NCI-H2107 (cell line): ENCODE measurements around the gene HCN2.
"Not testable (repeated sequence)": the region's sequence is repeated elsewhere in the genome, so short reads cannot be mapped to it uniquely, and the experiment has no call there.

Experiments used
- DNase-seq: peaks from one replicate; lab custom pipeline; 2025; lab: John Stamatoyannopoulos, UW

HCN2 gene

DNA sequence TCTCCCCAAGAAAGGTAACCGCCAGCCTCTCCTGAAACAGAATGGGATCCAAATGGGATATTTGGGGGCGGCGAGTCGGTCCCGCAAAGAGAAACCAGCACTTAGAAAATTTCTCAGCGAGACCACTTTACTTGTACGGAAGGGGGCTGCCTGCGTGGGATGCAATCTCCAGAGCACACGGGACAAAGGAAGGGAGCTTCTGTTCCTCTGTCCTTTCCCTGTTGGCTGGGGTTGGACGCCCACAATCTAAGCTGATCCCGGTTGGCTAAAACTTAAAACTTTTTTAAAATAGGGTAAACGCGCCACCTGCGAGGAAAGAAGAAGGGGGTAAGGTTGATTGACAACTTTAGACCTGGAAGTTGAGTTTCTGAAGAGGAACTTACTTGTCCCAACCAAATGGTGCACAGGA is 18.1 kb upstream of the HCN2 start:
- no peak for DNase-seq

DNA sequence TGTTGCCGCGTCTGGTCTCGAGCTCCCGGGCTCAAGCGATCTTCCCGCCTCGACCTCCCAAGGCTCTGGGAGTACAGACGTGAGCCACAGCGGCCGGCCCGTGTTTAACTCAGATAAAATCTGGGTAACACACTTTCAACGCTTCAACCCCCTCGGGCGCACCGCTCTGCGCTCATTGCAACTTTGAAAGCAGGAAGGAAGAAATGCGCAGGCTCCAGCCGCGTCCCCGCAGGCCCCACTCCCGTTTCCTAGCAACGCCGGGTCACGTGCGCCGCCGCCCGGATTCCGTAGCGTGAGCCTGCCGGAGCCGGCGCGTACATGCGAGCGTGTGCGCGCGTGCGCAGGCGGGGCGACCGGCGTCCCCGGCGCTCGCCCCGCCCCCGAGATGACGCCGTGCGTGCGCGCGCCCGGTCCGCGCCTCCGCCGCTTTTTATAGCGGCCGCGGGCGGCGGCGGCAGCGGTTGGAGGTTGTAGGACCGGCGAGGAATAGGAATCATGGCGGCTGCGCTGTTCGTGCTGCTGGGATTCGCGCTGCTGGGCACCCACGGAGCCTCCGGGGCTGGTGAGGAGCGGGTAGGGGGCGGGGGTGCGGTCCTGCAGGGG is 17.4 kb upstream of the HCN2 start, which contains the start of gene BSG:
Gene BSG, plus strand, starts transcription at position 457 of the 603 bp plus-strand sequence. Its CDS starts 39 bp downstream, at position 496.
- peak; percentile 96 for DNase-seq

DNA sequence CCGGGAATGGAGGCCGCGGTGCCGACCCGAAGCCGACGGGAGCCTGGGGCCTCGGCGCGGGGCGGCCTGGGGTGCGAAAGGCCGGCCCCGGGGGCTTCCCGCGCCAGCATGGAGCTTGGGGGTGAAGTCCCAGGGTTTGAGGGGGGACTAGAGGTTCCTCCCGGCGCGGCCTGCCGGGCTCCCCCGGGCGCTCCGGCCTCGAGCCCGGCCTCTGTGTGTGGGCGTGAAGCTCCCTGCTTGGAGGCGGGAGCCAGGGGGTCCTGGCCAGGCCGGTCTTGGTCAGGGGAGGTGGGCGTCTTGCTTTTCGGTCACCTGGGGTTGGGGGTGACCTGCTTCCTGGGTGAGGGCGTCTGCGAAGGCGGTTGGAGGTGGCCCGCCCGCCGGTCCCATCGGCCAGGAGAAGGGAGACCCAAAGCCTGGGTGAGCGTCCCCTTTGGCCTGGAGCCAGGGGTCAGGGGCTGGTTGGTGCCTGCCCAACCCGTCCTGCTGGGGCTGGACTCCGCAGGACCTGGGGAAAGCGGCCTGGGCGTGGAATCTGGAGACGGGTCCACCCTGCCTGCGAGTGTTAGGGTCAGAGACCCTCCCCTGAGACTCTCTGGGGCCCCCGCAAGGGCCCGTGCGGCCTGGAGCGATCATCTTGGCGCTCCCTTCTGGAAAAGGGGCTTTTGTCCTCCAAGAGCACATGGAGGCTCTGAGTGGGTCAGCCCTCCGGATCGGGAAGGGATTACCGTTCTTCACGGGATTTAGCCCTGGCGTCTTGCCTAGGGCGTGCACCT is 16.8 kb upstream of the HCN2 start:
- no peak for DNase-seq

DNA sequence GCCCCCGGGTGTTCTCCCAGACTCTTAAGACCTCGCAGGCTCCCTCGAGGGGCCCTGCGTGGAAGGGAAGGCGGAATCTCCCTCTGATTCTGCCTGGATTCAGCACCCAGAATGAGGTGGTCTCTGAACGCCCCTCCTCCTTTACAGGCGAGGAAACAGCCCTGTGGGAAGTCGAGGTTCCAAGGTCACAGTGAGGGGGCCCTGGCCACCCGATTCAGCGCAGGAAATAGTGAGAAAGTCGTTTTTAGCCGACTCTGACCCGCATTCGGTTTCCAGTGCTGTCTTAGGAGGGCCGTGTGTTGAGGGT is 16.2 kb upstream of the HCN2 start:
- DNase-seq, result no peak

DNA sequence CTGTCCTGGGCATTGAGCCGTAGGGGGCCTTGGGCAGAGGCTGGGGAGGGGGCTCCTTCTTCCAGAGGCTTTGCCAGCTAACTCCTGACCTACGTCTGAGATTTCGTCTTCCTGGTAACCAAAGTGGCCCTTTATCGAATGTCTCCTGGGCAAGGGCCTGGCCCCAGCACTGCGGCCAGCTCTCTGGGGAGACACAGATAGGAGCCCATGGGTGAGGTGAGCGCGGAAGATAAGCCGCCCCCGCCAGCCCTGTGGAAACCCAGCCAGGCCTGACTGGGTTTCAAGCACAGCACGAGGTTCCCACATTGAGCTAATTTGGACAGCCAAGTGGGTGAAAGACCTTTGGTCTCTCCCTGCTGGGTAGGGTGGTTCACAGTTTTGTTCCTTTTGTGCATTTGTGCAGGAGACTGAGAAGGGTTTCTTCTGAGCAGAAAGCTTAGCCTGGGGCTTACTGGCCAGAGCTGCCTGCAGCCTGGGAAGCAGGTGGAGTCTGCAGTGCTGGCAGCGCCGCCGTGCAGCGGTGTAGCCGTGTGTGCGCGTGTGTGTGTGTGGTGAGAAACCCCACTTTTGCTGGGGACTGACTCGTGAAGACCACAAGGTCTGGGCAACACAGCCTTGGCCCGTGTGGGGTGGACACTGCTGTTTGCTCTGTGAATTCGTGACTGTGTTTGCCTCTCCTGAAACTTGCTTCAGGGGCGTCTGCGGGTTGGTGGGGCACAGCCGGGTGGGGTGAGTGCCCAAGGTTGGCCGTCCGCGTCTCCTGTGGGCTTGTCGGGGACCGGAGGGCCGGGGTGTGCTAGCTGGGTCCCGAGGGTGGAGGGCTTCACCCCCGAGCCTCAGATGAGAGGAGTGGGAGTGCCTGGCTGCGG is 14.8 kb upstream of the HCN2 start:
- DNase-seq, result no peak

DNA sequence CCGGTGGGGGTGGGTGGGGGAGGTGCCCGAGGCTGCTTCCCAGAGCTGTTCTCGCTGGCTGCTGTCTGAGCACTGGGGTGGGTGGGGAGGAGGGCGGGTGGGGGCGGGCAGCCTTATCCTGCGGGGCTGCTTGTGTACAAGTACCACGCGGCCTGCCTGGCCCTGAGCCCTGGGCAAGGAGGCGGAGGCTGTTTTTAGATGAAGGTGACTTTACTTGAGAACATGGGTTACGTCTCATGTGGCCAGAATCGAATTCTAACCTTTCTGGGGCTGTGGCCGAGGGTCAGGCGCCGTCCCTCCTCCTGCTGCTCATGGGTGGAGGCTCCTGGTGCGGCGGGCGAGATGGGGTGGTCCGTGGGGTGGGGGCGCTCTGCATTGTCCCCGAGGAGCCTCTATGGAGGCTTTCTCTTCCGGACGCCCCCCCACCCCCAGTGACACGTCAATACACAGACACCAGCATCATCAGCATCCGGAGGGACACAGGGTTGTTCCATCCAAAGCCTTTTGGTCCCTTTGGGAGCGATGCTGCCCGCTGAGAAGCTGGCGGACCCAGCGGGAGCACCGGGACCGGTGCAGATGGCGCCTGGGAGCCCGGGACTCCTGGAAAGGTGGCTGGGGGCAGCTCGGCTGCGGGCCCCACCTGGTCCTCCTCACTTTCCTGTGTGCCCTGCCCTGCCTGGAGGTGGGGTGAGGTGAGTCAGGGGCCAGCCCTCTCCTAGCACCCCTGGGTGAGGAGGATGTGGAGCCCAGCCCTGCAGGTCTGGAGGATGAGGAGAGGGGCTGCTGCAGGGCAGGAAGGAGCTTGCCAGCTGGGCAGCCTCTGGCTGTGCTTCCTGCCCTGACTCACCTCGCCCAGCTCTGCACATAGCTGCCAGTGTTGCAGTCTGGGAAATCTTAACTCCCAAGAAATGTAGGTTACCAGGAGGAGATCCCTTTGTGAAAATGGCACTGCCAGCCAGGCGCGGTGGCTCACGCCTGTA is 13.9 kb upstream of the HCN2 start:
- DNase-seq, result no peak

DNA sequence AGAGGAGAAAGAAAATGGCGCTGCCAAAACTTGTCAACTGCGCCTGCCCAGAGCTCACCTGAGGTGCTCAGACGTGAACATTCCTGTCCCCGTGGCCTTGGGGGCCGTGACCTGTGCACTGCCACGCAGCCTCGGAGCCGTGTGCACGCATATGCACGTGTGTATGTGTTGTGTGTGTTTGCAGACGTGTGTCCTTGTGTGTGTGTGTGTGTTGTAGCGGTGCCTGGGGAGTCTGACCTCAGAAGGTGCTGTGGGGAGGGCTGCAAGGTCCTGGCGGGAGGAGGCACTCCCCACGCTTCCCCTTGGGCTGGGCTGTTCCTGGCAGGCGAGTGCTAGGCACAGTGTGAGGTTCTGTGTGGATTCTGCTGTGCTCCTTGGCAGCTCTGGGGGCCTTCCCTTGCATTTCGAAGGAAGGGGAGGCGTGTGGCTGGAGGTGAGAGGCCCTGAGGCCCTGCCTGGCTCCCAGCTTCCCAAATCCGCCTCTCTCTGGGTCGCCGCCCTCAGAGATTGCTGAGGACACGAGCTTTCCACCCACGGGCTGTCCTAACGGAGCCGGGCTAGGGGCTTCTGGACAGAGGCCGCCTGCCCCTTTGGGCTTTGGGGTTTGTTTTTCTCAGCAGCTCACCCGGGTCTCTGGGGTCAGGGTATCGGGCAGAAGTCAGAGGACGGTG is 12.8 kb upstream of the HCN2 start:
- no peak for DNase-seq

DNA sequence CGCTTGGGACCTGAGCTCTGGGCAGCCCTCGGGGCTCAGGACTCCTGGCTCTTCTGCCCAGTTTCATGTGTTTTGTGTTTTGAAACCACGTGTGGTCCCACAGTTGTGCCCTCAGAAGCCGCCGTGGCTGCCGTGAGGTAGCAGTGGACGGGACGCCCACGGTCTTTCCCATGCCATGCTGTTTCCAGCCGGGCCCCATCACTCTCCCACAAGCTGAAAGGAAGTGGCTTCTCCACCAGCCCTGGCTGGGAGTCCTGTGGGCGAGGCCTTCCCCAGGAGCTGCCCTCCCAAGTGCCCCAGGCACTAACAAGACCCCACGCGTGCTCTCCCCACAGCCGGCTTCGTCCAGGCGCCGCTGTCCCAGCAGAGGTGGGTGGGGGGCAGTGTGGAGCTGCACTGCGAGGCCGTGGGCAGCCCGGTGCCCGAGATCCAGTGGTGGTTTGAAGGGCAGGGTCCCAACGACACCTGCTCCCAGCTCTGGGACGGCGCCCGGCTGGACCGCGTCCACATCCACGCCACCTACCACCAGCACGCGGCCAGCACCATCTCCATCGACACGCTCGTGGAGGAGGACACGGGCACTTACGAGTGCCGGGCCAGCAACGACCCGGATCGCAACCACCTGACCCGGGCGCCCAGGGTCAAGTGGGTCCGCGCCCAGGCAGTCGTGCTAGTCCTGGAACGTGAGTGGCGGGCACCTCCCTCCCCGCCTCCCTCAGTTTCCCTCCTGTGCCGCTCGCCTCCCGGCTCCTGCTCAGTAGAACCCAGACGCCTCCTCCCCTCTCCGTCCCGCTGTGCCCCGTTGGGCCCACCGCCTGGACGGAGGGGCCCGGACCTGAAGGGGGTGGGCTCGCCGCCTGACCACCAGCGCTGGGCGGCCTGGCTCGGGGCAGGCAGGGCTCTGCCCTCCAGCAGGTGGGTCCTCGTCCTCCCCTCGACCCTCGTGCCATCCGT is 12.0 kb upstream of the HCN2 start:
- DNase-seq, result no peak

DNA sequence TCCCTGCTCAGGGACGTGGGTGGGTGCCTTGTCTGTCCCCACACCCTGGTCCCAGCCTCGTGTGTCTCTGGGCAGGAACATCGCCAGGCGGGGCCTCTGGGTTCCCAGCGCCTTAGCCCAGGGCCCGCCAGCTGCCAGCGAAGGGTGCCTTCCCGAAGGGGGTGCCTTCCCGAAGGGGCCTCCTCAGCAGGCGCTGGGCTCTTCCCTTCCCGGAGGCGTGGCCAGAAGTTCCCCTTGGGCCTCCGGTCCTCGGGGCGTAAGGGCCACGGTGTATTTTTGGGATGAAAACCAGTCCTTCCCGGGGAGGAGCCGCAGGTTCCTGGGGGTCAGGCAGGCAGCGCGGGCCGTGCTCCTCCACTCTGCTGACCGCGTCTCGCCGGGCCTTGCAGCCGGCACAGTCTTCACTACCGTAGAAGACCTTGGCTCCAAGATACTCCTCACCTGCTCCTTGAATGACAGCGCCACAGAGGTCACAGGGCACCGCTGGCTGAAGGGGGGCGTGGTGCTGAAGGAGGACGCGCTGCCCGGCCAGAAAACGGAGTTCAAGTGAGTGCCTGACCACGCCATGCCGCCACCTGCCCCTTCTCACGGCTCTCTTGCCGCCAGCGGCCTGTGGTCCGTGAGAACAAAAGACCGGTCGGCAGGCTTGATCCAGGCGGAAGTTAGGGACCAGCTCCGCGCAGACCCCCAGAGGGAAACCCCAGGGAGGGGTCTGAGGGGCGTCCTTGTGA is 10.4 kb upstream of the HCN2 start:
- DNase-seq, result no peak

DNA sequence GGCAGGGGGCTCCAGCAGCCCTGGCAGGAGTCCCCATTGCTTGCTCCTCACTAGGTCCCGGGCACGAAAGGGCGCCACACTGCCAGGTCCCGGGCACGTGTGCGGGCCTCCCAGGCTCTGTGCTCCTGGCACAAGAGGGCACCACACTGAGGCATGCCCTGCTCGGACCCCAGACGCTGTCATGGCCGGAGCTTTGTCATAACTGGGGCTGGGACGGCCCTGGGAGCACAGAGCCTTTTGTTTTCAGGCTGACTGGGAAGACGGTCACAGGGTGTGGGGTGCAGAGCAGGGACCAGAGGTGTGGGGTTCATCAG is 9.9 kb upstream of the HCN2 start:
- no peak for DNase-seq

DNA sequence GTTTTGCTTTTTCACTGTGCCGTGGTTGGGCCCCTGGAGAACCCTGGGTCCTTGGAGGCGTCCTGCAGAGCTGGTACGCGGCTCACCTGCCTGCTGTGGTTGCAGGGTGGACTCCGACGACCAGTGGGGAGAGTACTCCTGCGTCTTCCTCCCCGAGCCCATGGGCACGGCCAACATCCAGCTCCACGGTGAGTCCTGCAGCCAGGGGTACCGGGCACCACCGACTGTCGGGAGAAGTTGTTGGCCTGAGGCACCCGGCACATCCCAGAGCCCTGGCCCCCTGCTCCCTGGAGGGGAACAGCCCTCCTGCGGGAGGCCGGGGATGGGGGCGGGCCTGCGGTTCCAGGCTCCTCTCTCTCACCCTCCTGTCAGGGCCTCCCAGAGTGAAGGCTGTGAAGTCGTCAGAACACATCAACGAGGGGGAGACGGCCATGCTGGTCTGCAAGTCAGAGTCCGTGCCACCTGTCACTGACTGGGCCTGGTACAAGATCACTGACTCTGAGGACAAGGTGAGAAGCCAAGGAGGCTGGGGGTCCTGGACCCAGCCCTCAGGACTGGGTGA is 9.3 kb upstream of the HCN2 start:
- DNase-seq, result no peak

DNA sequence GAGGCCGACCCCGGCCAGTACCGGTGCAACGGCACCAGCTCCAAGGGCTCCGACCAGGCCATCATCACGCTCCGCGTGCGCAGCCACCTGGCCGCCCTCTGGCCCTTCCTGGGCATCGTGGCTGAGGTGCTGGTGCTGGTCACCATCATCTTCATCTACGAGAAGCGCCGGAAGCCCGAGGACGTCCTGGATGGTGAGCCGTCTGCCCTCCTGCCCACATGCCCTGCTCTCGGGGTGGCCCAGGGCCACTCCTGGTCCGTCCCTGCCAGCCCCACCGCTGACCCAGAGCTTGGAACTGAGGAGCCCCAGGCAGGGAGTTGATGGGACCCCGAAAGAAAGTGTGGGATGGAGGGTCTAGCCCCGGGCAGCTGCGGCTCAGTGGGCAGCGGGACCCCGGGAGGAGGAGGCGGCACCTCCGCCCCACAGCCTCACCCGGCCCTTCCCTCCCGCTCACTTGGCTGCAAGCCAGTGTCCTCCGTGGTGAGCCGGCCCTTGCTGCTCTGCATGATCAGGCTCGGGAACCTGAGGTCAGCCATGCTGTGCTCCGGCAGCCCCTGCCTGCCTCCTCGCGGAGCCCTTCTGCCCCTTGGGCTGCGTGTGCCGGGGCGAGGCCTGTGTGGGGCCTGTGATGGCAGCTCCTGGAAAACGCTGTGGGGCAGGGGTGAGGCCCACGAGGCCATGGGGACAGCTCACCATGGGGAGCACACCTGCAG is 8.1 kb upstream of the HCN2 start:
- no peak for DNase-seq

DNA sequence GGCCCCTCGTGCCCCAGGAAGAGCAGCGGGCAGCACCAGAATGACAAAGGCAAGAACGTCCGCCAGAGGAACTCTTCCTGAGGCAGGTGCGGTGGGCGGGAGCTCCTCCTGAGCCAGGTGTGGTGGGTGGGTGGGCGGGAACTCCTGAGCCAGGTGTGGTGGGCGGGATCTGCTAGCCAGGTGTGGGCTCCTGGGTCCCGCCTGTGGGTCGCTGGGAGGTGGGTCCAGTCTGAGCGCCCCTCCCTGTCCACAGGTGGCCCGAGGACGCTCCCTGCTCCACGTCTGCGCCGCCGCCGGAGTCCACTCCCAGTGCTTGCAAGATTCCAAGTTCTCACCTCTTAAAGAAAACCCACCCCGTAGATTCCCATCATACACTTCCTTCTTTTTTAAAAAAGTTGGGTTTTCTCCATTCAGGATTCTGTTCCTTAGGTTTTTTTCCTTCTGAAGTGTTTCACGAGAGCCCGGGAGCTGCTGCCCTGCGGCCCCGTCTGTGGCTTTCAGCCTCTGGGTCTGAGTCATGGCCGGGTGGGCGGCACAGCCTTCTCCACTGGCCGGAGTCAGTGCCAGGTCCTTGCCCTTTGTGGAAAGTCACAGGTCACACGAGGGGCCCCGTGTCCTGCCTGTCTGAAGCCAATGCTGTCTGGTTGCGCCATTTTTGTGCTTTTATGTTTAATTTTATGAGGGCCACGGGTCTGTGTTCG is 7.0 kb upstream of the HCN2 start:
- DNase-seq, result no peak

DNA sequence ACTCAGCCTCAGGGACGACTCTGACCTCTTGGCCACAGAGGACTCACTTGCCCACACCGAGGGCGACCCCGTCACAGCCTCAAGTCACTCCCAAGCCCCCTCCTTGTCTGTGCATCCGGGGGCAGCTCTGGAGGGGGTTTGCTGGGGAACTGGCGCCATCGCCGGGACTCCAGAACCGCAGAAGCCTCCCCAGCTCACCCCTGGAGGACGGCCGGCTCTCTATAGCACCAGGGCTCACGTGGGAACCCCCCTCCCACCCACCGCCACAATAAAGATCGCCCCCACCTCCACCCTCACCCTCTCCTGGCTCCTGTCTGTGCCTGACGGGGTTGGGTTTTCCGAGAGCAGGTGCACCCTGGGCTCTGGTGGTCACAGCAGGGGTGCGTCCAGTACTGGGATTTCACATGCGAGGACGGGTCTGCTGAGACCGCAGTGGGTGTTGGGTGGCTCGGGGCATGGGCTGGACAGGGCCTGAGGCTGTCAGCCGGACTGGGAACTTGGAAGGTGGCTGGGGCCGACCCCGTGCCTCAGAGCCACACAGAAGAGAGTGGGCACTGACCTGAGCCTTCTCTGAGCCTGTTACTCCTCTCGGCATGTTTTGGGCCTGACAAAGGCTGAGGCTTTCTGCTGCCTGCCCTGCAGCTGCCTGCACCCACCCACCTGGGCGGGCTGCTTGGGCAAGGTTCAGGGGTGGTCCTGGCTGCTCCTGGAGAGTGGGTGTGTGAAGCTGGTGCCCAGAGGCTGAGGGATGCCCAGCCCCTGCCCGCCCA is 6.3 kb upstream of the HCN2 start:
- no peak for DNase-seq

DNA sequence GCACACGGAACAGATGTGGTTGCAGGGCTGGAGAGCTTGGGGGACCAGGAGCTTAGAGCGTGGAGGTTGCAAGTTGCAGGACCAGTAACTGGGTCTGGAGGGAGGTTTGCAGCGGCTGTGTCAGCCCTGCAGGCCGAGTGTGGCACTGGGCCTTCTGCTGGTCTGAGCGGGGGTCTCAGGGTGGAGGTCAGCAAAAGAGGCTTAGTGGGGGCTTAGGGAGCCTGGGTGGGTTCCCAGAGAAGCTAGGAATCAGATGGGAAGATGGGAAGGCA is 5.8 kb upstream of the HCN2 start:
- DNase-seq, result no peak

DNA sequence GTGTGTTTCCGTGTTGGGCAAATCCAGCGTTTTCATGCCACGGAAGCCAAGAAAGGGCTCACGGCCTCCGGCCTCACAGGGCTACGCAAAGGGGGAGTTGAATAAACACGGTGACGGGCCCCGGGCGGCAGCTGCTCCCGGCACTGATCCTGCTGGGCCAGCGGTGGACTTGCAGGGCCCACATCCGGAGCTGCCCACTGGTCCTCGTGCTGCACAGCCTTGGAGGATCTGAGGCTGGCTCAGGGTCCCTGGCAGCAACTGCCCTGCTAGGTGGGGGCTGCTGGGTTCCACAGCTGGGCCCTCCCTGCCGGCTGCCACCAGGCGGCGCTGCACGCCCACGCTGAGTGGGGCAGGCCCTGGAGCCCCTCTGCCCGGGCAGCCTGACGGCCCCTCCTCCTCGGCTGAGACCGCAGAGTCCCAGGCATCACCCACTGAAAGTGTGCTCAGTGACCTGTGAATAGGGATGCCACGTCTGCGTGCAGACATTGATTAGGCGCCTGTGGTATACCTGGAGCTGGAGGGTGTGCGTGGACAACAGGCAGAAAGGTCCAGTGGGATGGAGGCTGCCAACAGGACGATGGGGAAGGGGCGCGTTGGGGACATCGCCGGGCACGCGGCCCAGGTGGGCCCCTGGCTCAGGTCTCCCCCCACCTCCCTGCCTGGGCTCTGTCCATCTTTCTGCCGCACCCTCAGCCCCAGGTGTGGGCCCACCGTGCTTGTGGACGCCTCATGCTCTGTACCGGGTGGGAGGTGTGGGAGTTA is 5.3 kb upstream of the HCN2 start:
- no peak for DNase-seq

DNA sequence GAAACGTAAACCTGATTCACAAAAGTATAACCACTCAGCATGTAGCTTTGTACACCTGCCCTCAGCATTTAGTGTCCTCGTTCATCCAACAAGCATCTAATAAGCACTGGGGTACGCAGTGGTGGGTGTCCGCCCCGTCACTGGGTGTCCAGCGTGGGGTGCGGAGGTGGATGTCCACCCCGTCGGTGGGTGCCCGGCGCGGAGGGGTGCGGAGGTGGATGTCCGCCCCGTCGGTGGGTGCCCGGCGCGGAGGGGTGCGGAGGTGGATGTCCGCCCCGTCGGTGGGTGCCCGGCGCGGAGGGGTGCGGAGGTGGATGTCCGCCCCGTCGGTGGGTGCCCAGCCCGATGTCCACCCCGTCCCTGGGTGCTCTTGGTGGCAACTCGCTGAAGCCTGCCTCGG is 4.5 kb upstream of the HCN2 start:
- DNase-seq, result not testable (repeated sequence)
